ENCODE results near the gene TMEM161A. TPM values are rescaled to one million over a fixed set of nuclear protein-coding genes. Genes with fewer than 3 reads are reported as not detected.

TMEM161A gene
- total RNA-seq, 2 experiments from 2014 or later = 18.9 TPM

GRCh38 chr19:19095691-19096090 is 42.6 kb downstream of the TMEM161A start:
- H3K9me3 Mint-ChIP-seq = no peaks in the 10 kb centered on the region
- no peak overlapping the region for H3K27ac Mint-ChIP-seq
- H3K4me1 Mint-ChIP-seq = no peaks in the 10 kb centered on the region
- no peaks in the 10 kb centered on the region for H3K27me3 Mint-ChIP-seq
- no peak overlapping the region for H3K4me3 Mint-ChIP-seq
- POLR2A ChIA-PET = no interaction called here
- no peak for DNase-seq
- H3K36me3 Mint-ChIP-seq (ENCODE audit: low read depth) = peaks cover 6% of the 10 kb centered on the region
- CTCF ChIA-PET = no interaction called here

- ChIA-PET POLR2A (no interaction called here), CTCF (no interaction called here)
- H3K27me3 Mint-ChIP-seq = no peaks in the 10 kb centered on the region
- H3K4me3 Mint-ChIP-seq = no peak overlapping the region
- H3K27ac Mint-ChIP-seq = no peak overlapping the region
- H3K4me1 Mint-ChIP-seq = no peaks in the 10 kb centered on the region
- peaks cover 6% of the 10 kb centered on the region for H3K36me3 Mint-ChIP-seq (ENCODE audit: low read depth)
- DNase-seq = no peak
- no peaks in the 10 kb centered on the region for H3K9me3 Mint-ChIP-seq
Measured at GRCh38 chr19:19094513-19094912, 43.8 kb downstream of the TMEM161A start.

- CTCF ChIA-PET = interaction anchor here (0.6 to 1.1 kb wide), 2 partner anchors 19 to 25 kb away, joined by 3 to 5 read pairs; no protein-coding TSS in a partner anchor
- POLR2A ChIA-PET = no interaction called here
- H3K36me3 Mint-ChIP-seq (ENCODE audit: low read depth) = no peaks in the 10 kb centered on the region
- no peaks in the 10 kb centered on the region for H3K4me1 Mint-ChIP-seq
- H3K27me3 Mint-ChIP-seq = no peaks in the 10 kb centered on the region
- no peaks in the 10 kb centered on the region for H3K9me3 Mint-ChIP-seq
- H3K4me3 Mint-ChIP-seq = no peak overlapping the region
- H3K27ac Mint-ChIP-seq = no peak overlapping the region
- DNase-seq = no peak
Measured at GRCh38 chr19:19087676-19088075, 50.6 kb downstream of the TMEM161A start.

GRCh38 chr19:19083413-19084178 is 54.7 kb downstream of the TMEM161A start:
- Mint-ChIP-seq H3K36me3 (ENCODE audit: low read depth) (no peaks in the 10 kb centered on the region), H3K9me3 (no peaks in the 10 kb centered on the region), H3K27me3 (no peaks in the 10 kb centered on the region), H3K27ac (no peak overlapping the region), H3K4me3 (no peak overlapping the region), H3K4me1 (no peaks in the 10 kb centered on the region)
- POLR2A ChIA-PET = no interaction called here
- CTCF ChIA-PET = no interaction called here
- no peak for DNase-seq

- Mint-ChIP-seq H3K4me3 (no peak overlapping the region), H3K27me3 (no peaks in the 10 kb centered on the region), H3K27ac (no peak overlapping the region), H3K4me1 (no peaks in the 10 kb centered on the region), H3K36me3 (ENCODE audit: low read depth) (no peaks in the 10 kb centered on the region), H3K9me3 (no peaks in the 10 kb centered on the region)
- POLR2A ChIA-PET = no interaction called here
- DNase-seq = no peak
- CTCF ChIA-PET = no interaction called here
Measured at GRCh38 chr19:19081642-19082151, 56.6 kb downstream of the TMEM161A start.

GRCh38 chr19:19079571-19079970 is 58.7 kb downstream of the TMEM161A start:
- ChIA-PET CTCF (no interaction called here), POLR2A (no interaction called here)
- no peaks in the 10 kb centered on the region for H3K27me3 Mint-ChIP-seq
- no peak for DNase-seq
- H3K36me3 Mint-ChIP-seq (ENCODE audit: low read depth) = peaks cover 2% of the 10 kb centered on the region
- H3K4me3 Mint-ChIP-seq = no peak overlapping the region
- no peak overlapping the region for H3K27ac Mint-ChIP-seq
- H3K4me1 Mint-ChIP-seq = no peaks in the 10 kb centered on the region
- no peaks in the 10 kb centered on the region for H3K9me3 Mint-ChIP-seq

- Mint-ChIP-seq H3K9me3 (no peaks in the 10 kb centered on the region), H3K4me1 (no peaks in the 10 kb centered on the region), H3K27ac (no peak overlapping the region), H3K27me3 (no peaks in the 10 kb centered on the region), H3K36me3 (ENCODE audit: low read depth) (peaks cover 2% of the 10 kb centered on the region), H3K4me3 (no peak overlapping the region)
- no peak for DNase-seq
- ChIA-PET CTCF (no interaction called here), POLR2A (no interaction called here)
Measured at GRCh38 chr19:19078801-19079200, 59.5 kb downstream of the TMEM161A start.

GRCh38 chr19:19077103-19077502 is 61.2 kb downstream of the TMEM161A start:
- POLR2A ChIA-PET = interaction anchor here (1.0 kb wide), 1 partner anchor 23 kb away, joined by 3 read pairs; no protein-coding TSS in a partner anchor
- no peaks in the 10 kb centered on the region for H3K9me3 Mint-ChIP-seq
- peaks cover 2% of the 10 kb centered on the region for H3K36me3 Mint-ChIP-seq (ENCODE audit: low read depth)
- no peak overlapping the region for H3K27ac Mint-ChIP-seq
- no peaks in the 10 kb centered on the region for H3K4me1 Mint-ChIP-seq
- CTCF ChIA-PET = no interaction called here
- H3K4me3 Mint-ChIP-seq = no peak overlapping the region
- no peak for DNase-seq
- H3K27me3 Mint-ChIP-seq = no peaks in the 10 kb centered on the region

GRCh38 chr19:19076476-19076875 is 61.8 kb downstream of the TMEM161A start:
- H3K36me3 Mint-ChIP-seq (ENCODE audit: low read depth) = peaks cover 2% of the 10 kb centered on the region
- DNase-seq = no peak
- no peaks in the 10 kb centered on the region for H3K9me3 Mint-ChIP-seq
- POLR2A ChIA-PET = no interaction called here
- CTCF ChIA-PET = no interaction called here
- no peak overlapping the region for H3K27ac Mint-ChIP-seq
- H3K27me3 Mint-ChIP-seq = no peaks in the 10 kb centered on the region
- no peaks in the 10 kb centered on the region for H3K4me1 Mint-ChIP-seq
- no peak overlapping the region for H3K4me3 Mint-ChIP-seq

- DNase-seq = no peak
- Mint-ChIP-seq H3K36me3 (ENCODE audit: low read depth) (peaks cover 2% of the 10 kb centered on the region), H3K9me3 (no peaks in the 10 kb centered on the region), H3K4me3 (no peak overlapping the region), H3K4me1 (no peaks in the 10 kb centered on the region), H3K27ac (no peak overlapping the region), H3K27me3 (no peaks in the 10 kb centered on the region)
- ChIA-PET CTCF (no interaction called here), POLR2A (no interaction called here)
Measured at GRCh38 chr19:19075126-19075525, 63.2 kb downstream of the TMEM161A start.

- DNase-seq = no peak
- H3K27ac Mint-ChIP-seq = no peak overlapping the region
- ChIA-PET POLR2A (no interaction called here), CTCF (no interaction called here)
- peaks cover 3% of the 10 kb centered on the region for H3K4me1 Mint-ChIP-seq
- H3K36me3 Mint-ChIP-seq (ENCODE audit: low read depth) = peaks cover 2% of the 10 kb centered on the region
- no peak overlapping the region for H3K4me3 Mint-ChIP-seq
- H3K27me3 Mint-ChIP-seq = no peaks in the 10 kb centered on the region
- H3K9me3 Mint-ChIP-seq = no peaks in the 10 kb centered on the region
Measured at GRCh38 chr19:19074196-19074882, 63.9 kb downstream of the TMEM161A start.

- H3K36me3 Mint-ChIP-seq (ENCODE audit: low read depth) = peaks cover 2% of the 10 kb centered on the region
- no peaks in the 10 kb centered on the region for H3K27me3 Mint-ChIP-seq
- CTCF ChIA-PET = no interaction called here
- H3K4me3 Mint-ChIP-seq = no peak overlapping the region
- H3K4me1 Mint-ChIP-seq = peaks cover 17% of the 10 kb centered on the region
- H3K27ac Mint-ChIP-seq = no peak overlapping the region
- DNase-seq = no peak
- no peaks in the 10 kb centered on the region for H3K9me3 Mint-ChIP-seq
- POLR2A ChIA-PET = no interaction called here
Measured at GRCh38 chr19:19071897-19072296, 66.4 kb downstream of the TMEM161A start.

Data from activated CD4-positive, alpha-beta memory T cell treated with anti-CD3 and anti-CD28 coated beads, Interleukin-2, amount 10 ng/mL, durations not matched to agents 7 days and 5 days (primary cell).